ENCODE data around the gene PPM1L. TPM values are rescaled to one million over a fixed set of nuclear protein-coding genes. Genes with fewer than 3 reads are reported as not detected.

The PPM1L gene
- total RNA-seq, 1 experiment from 2014 or later, result 7.3 TPM

DNA sequence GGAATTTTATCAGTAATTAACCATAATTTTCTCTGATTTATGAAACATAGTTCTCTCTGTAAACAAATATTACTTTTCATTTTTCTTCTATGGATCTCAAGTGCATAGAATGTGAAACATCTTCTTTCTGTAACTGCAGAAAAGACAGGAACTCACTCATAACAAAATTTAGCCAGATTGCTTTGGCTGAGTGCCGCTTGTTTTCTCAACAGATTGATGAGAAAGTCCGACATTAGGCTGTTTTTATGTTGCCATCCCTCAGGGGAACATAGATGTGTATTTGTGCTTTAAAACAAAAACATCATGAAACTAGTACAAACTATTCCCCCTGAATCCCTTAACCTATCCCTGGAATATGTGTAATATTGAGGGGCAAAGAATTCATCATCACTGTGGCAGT, 194.9 kb downstream of the PPM1L start:
- no peak for DNase-seq
- no peak overlapping the region for H3T11ph ChIP-seq (ENCODE audit: low read length)

More for the DNA sequence above, 194.9 kb downstream of the PPM1L start:
- H3K27me3 Mint-ChIP-seq (ENCODE audit: low read depth), result no peaks in the 10 kb centered on the region
- no peak overlapping the region for H4K91ac ChIP-seq (ENCODE audit: insufficient read length, low read depth, low read length)
- H3K18ac ChIP-seq (ENCODE audit: insufficient read length, low read depth, low read length), result no peak overlapping the region
- H3K27ac Mint-ChIP-seq, result no peak overlapping the region
- H3K27ac ChIP-seq (ENCODE audit: insufficient read length, low read depth, low read length), result no peak overlapping the region
- no peak overlapping the region for H2AFZ ChIP-seq (ENCODE audit: low read length)
- H2AK5ac ChIP-seq (ENCODE audit: insufficient read length, low read length), result no peak overlapping the region
- H2BK5ac ChIP-seq (ENCODE audit: insufficient read length, low read length), result no peak overlapping the region
- no peak overlapping the region for H2BK120ac ChIP-seq (ENCODE audit: low read depth, low read length, poor library complexity, severe bottlenecking)
- no CpG with 5 or more reads among the region's 2 CpGs for WGBS (ENCODE audit: extremely low coverage, insufficient read length, low lambda C conversion rate)
- no peak overlapping the region for H3K4me3 Mint-ChIP-seq
- H3K4me1 Mint-ChIP-seq, result no peaks in the 10 kb centered on the region
- H3K9me3 ChIP-seq (ENCODE audit: control insufficient read depth, low read depth, low read length), result no peaks in the 10 kb centered on the region
- no peak overlapping the region for H4K8ac ChIP-seq (replicated peaks; ENCODE audit: insufficient read length, low read depth, low read length)
- H2BK15ac ChIP-seq (ENCODE audit: low read depth, low read length), result no peak overlapping the region
- H3K4me1 ChIP-seq (ENCODE audit: insufficient read depth, low read length), result no peaks in the 10 kb centered on the region
- H3K4ac ChIP-seq (ENCODE audit: low read depth, low read length), result no peak overlapping the region
- no peaks in the 10 kb centered on the region for H3K79me2 ChIP-seq (ENCODE audit: insufficient read depth, low read length)
- no peaks in the 10 kb centered on the region for H4K20me1 ChIP-seq (ENCODE audit: control insufficient read depth, insufficient read depth, insufficient read length)
- no peak overlapping the region for H3K9ac ChIP-seq (ENCODE audit: extremely low read depth, insufficient read length, low read length)
- TF ChIP-seq, protein P1, sequence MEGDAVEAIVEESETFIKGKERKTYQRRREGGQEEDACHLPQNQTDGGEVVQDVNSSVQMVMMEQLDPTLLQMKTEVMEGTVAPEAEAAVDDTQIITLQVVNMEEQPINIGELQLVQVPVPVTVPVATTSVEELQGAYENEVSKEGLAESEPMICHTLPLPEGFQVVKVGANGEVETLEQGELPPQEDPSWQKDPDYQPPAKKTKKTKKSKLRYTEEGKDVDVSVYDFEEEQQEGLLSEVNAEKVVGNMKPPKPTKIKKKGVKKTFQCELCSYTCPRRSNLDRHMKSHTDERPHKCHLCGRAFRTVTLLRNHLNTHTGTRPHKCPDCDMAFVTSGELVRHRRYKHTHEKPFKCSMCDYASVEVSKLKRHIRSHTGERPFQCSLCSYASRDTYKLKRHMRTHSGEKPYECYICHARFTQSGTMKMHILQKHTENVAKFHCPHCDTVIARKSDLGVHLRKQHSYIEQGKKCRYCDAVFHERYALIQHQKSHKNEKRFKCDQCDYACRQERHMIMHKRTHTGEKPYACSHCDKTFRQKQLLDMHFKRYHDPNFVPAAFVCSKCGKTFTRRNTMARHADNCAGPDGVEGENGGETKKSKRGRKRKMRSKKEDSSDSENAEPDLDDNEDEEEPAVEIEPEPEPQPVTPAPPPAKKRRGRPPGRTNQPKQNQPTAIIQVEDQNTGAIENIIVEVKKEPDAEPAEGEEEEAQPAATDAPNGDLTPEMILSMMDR (conservative IDR thresholded peaks at IDR 0.05), result no peak
- H3K4me2 ChIP-seq (ENCODE audit: insufficient read depth, insufficient read length, low read length), result no peak overlapping the region
- no peak overlapping the region for H3K23ac ChIP-seq (ENCODE audit: insufficient read length, low read depth, low read length)
- H4K5ac ChIP-seq (ENCODE audit: insufficient read length, low read depth, low read length), result no peak overlapping the region
- no peaks in the 10 kb centered on the region for H3K27me3 ChIP-seq (ENCODE audit: insufficient read depth, low read length)
- no peaks in the 10 kb centered on the region for H3K36me3 Mint-ChIP-seq (ENCODE audit: insufficient read depth in 1 of 3, low read depth in 3 of 3)
- no peaks in the 10 kb centered on the region for H3K9me3 Mint-ChIP-seq
- H3K79me1 ChIP-seq (ENCODE audit: insufficient read depth, low read depth, low read length, poor library complexity, severe bottlenecking), result no peaks in the 10 kb centered on the region
- H2BK12ac ChIP-seq (ENCODE audit: insufficient read length, low read depth, low read length), result no peak overlapping the region
- no peaks in the 10 kb centered on the region for H3K23me2 ChIP-seq (ENCODE audit: insufficient read length, low read depth, low read length, poor library complexity, severe bottlenecking)
- no peak overlapping the region for H3K14ac ChIP-seq (ENCODE audit: insufficient read depth, low read length)
- H2BK20ac ChIP-seq (ENCODE audit: low read depth, low read length, poor library complexity, severe bottlenecking), result no peak overlapping the region
- no peak overlapping the region for H3K56ac ChIP-seq (ENCODE audit: insufficient read length, low read depth, low read length)
